Activated B cell treated with CpG ODN at 0.5 μM for 24 hours (primary cell): ENCODE results near the gene UBE2O. TPM values are rescaled to one million over a fixed set of nuclear protein-coding genes. Genes with fewer than 3 reads are reported as not detected.

ENCODE experiments used
- ATAC-seq: fragments of 200-7000 bp; cut with Tn5 transposase; one replicate; pipeline ENCODE4 v1.10.0; 2021; ENCODE audit warnings: low read depth, mild to moderate bottlenecking, moderate library complexity
- CTCF ChIA-PET: fragments of 350-600 bp; sonication (Branson Sonifier 250); formaldehyde crosslinking; loops from one replicate; lab custom pipeline; 2021; ENCODE audit warnings: antibody characterized with exemption; lab: Charles Lee
- POLR2A ChIA-PET: fragments of 350-600 bp; sonication (Branson Sonifier 250); formaldehyde crosslinking; loops from one replicate; lab custom pipeline; 2021; ENCODE audit warnings: antibody characterized with exemption; lab: Charles Lee
- DNase-seq: peaks from one replicate; pipeline ENCODE4 v3.0.0; 2022
- H3K27ac Mint-ChIP-seq: one replicate; pipeline ENCODE4 v1.8.0; 2020; ENCODE audit warnings: mixed read lengths
- H3K27me3 Mint-ChIP-seq: one replicate; pipeline ENCODE4 v1.8.0; 2021; ENCODE audit warnings: mixed read lengths
- H3K36me3 Mint-ChIP-seq: one replicate; pipeline ENCODE4 v1.8.0; 2021; ENCODE audit warnings: low read depth, mixed read lengths
- H3K4me1 Mint-ChIP-seq: one replicate; pipeline ENCODE4 v1.8.0; 2021; ENCODE audit warnings: mixed read lengths
- H3K4me3 Mint-ChIP-seq: one replicate; pipeline ENCODE4 v1.8.0; 2020; ENCODE audit warnings: mild to moderate bottlenecking, mixed read lengths
- H3K9me3 Mint-ChIP-seq: one replicate; pipeline ENCODE4 v1.8.0; 2020; ENCODE audit warnings: mixed read lengths
- CTCF ChIP-seq: fragments of 200-600 bp; IDR thresholded peaks from one replicate; pipeline ENCODE4 v1.8.0; 2022; ENCODE audit warnings: antibody characterized with exemption, mild to moderate bottlenecking
- intact Hi-C: fragments of 100-400 bp; cut with micrococcal nuclease; formaldehyde crosslinking; loops from one replicate; pipeline ENCODE4 v1.15.1; 2024
- total RNA-seq: library from RNA; stranded (reverse); gene quantifications from 2 replicates; pipeline ENCODE4 v1.2.3, GENCODE V29; 2022

The UBE2O gene
- total RNA-seq, 1 donor from 2014 or later, result 39.0 TPM

GRCh38 chr17:76435751-76436150 is 17.2 kb downstream of the UBE2O start:
- ATAC-seq, result no peak
- Mint-ChIP-seq H3K4me3 (no peak overlapping the region), H3K9me3 (no peaks in the 10 kb centered on the region), H3K4me1 (peaks cover 81% of the 10 kb centered on the region), H3K27me3 (no peaks in the 10 kb centered on the region), H3K27ac (no peak overlapping the region), H3K36me3 (peaks cover 7% of the 10 kb centered on the region)
- no peak for DNase-seq
- ChIA-PET POLR2A (interaction anchor here (0.7 kb wide), 1 partner anchor 12 kb away, joined by 3 read pairs; no protein-coding TSS in a partner anchor), CTCF (interaction anchor here (1.6 kb wide), 1 partner anchor 38 kb away, joined by 4 read pairs; no protein-coding TSS in a partner anchor)
- intact Hi-C loops, result no loop called here
- TF ChIP-seq CTCF, result no peak

GRCh38 chr17:76434870-76435269 is 18.1 kb downstream of the UBE2O start:
- POLR2A ChIA-PET, result interaction anchor here (0.6 to 1.3 kb wide), 2 partner anchors 17 to 78 kb away, joined by 3 to 5 read pairs; no protein-coding TSS in a partner anchor
- no peak for ATAC-seq
- CTCF ChIA-PET, result interaction anchor here (1.0 to 1.6 kb wide), 3 partner anchors 23 to 37 kb away, joined by 3 to 6 read pairs (median 4); no protein-coding TSS in a partner anchor
- DNase-seq, result no peak
- TF ChIP-seq CTCF, result no peak
- Mint-ChIP-seq H3K27ac (no peak overlapping the region), H3K27me3 (no peaks in the 10 kb centered on the region), H3K36me3 (peaks cover 7% of the 10 kb centered on the region), H3K4me1 (peaks cover 82% of the 10 kb centered on the region), H3K4me3 (no peak overlapping the region), H3K9me3 (no peaks in the 10 kb centered on the region)
- intact Hi-C loops, result no loop called here

GRCh38 chr17:76433693-76434092 is 19.3 kb downstream of the UBE2O start:
- Mint-ChIP-seq H3K36me3 (peaks cover 5% of the 10 kb centered on the region), H3K27me3 (no peaks in the 10 kb centered on the region), H3K9me3 (no peaks in the 10 kb centered on the region), H3K4me1 (peaks cover 81% of the 10 kb centered on the region), H3K4me3 (peak overlapping the region; percentile 7), H3K27ac (peak overlapping the region; percentile 77)
- intact Hi-C loops, result no loop called here
- ChIA-PET CTCF (no interaction called here), POLR2A (no interaction called here)
- no peak for DNase-seq
- no peak for TF ChIP-seq CTCF
- ATAC-seq, result peak; percentile 37

- no peak for TF ChIP-seq CTCF
These were observed 20.1 kb downstream of the UBE2O start for GRCh38 chr17:76432712-76433336.

GRCh38 chr17:76432004-76432403 is 20.9 kb downstream of the UBE2O start:
- Mint-ChIP-seq H3K27me3 (no peaks in the 10 kb centered on the region), H3K9me3 (no peaks in the 10 kb centered on the region), H3K27ac (peak overlapping the region; percentile 12), H3K4me3 (no peak overlapping the region), H3K4me1 (peaks cover 86% of the 10 kb centered on the region), H3K36me3 (peaks cover 5% of the 10 kb centered on the region)
- intact Hi-C loops, result no loop called here
- POLR2A ChIA-PET, result no interaction called here
- DNase-seq (no peak), ATAC-seq (no peak)
- TF ChIP-seq CTCF, result no peak
- CTCF ChIA-PET, result no interaction called here

More at GRCh38 chr17:76432712-76433336, 20.1 kb downstream of the UBE2O start:
- ATAC-seq (peak; percentile 40), DNase-seq (no peak)
- ChIA-PET CTCF (no interaction called here), POLR2A (no interaction called here)
- Mint-ChIP-seq H3K27me3 (no peaks in the 10 kb centered on the region), H3K27ac (peak overlapping the region; percentile 77), H3K4me3 (no peak overlapping the region), H3K4me1 (peaks cover 82% of the 10 kb centered on the region), H3K9me3 (no peaks in the 10 kb centered on the region), H3K36me3 (peaks cover 5% of the 10 kb centered on the region)
- intact Hi-C loops, result no loop called here
